Measurements from ENCODE around the gene NAGLU. TPM values are rescaled to one million over a fixed set of nuclear protein-coding genes. Genes with fewer than 3 reads are reported as not detected.

Gene NAGLU
- total RNA-seq, 6 experiments from 2014 or later, result 38.7 to 43.1 (median 39.9) TPM

GRCh38 chr17:42509841-42510240 lies 26.2 kb upstream of the NAGLU start:
- peaks cover 8% of the 10 kb centered on the region for H3K4me1 Mint-ChIP-seq (ENCODE audit: low read depth)
- no peak for DNase-seq
- no peak for TF ChIP-seq CTCF (IDR thresholded peaks at IDR 0.05)
- peaks cover 26% of the 10 kb centered on the region for H3K36me3 Mint-ChIP-seq (ENCODE audit: low read depth)
- no peak overlapping the region for H3K27ac Mint-ChIP-seq
- H3K4me3 Mint-ChIP-seq, result no peak overlapping the region
- no peaks in the 10 kb centered on the region for H3K9me3 Mint-ChIP-seq
- peaks cover 2% of the 10 kb centered on the region for H3K27me3 Mint-ChIP-seq (ENCODE audit: insufficient read depth)

GRCh38 chr17:42512246-42512645 lies 23.8 kb upstream of the NAGLU start:
- H3K27ac Mint-ChIP-seq, result no peak overlapping the region; the same call in 1 of the 2 replicates
- no peaks in the 10 kb centered on the region for H3K9me3 Mint-ChIP-seq
- H3K4me3 Mint-ChIP-seq, result no peak overlapping the region
- H3K4me1 Mint-ChIP-seq (ENCODE audit: low read depth), result peaks cover 24% of the 10 kb centered on the region
- H3K36me3 Mint-ChIP-seq (ENCODE audit: low read depth), result peaks cover 26% of the 10 kb centered on the region
- H3K27me3 Mint-ChIP-seq (ENCODE audit: insufficient read depth), result peaks cover 2% of the 10 kb centered on the region; the same call in 1 of the 2 replicates
- no peak for DNase-seq
- TF ChIP-seq CTCF (IDR thresholded peaks at IDR 0.05), result no peak

GRCh38 chr17:42512733-42513251 lies 23.2 kb upstream of the NAGLU start:
- no peak for DNase-seq
- Mint-ChIP-seq H3K36me3 (ENCODE audit: low read depth) (peaks cover 24% of the 10 kb centered on the region), H3K4me3 (no peak overlapping the region), H3K4me1 (ENCODE audit: low read depth) (peaks cover 30% of the 10 kb centered on the region), H3K27me3 (ENCODE audit: insufficient read depth) (peaks cover 2% of the 10 kb centered on the region; the same call in 1 of the 2 replicates), H3K9me3 (no peaks in the 10 kb centered on the region), H3K27ac (no peak overlapping the region)
- TF ChIP-seq CTCF (IDR thresholded peaks at IDR 0.05), result no peak

- H3K27ac Mint-ChIP-seq, result no peak overlapping the region
Observed at GRCh38 chr17:42513686-42514085, 22.4 kb upstream of the NAGLU start.

GRCh38 chr17:42514279-42514678 lies 21.8 kb upstream of the NAGLU start:
- H3K4me3 Mint-ChIP-seq, result no peak overlapping the region
- peaks cover 36% of the 10 kb centered on the region for H3K4me1 Mint-ChIP-seq (ENCODE audit: low read depth)
- TF ChIP-seq CTCF (IDR thresholded peaks at IDR 0.05), result no peak
- H3K36me3 Mint-ChIP-seq (ENCODE audit: low read depth), result peaks cover 16% of the 10 kb centered on the region
- no peaks in the 10 kb centered on the region; the same call in 1 of the 2 replicates for H3K27me3 Mint-ChIP-seq (ENCODE audit: insufficient read depth)
- no peaks in the 10 kb centered on the region for H3K9me3 Mint-ChIP-seq
- DNase-seq, result no peak
- no peak overlapping the region for H3K27ac Mint-ChIP-seq

More at GRCh38 chr17:42513686-42514085, 22.4 kb upstream of the NAGLU start:
- no peak overlapping the region for H3K4me3 Mint-ChIP-seq
- H3K4me1 Mint-ChIP-seq (ENCODE audit: low read depth), result peaks cover 35% of the 10 kb centered on the region
- TF ChIP-seq CTCF (IDR thresholded peaks at IDR 0.05), result no peak
- no peak for DNase-seq
- H3K36me3 Mint-ChIP-seq (ENCODE audit: low read depth), result peaks cover 18% of the 10 kb centered on the region
- H3K27me3 Mint-ChIP-seq (ENCODE audit: insufficient read depth), result peaks cover 1% of the 10 kb centered on the region; the same call in 1 of the 2 replicates
- no peaks in the 10 kb centered on the region for H3K9me3 Mint-ChIP-seq
